Neuron (in vitro differentiated cells): Measurements from ENCODE around the gene NEMP2.
"Not testable (repeated sequence)": the region's sequence is repeated elsewhere in the genome, so short reads cannot be mapped to it uniquely, and the experiment has no call there.

Experiments used
- H2AFZ ChIP-seq: one replicate; pipeline ENCODE4 v1.6.1; 2013; ENCODE audit warnings: low read depth, mild to moderate bottlenecking, inconsistent platforms, low read length, moderate library complexity
- H3K27me3 ChIP-seq: one replicate; pipeline ENCODE4 v1.6.1; 2013; ENCODE audit warnings: low read length; ENCODE audit not compliant: insufficient read depth
- H3K36me3 ChIP-seq: one replicate; pipeline ENCODE4 v1.6.1; 2013; ENCODE audit warnings: low read length; ENCODE audit not compliant: insufficient read depth
- H3K4me1 ChIP-seq: one replicate; pipeline ENCODE4 v1.6.1; 2013; ENCODE audit warnings: low read length; ENCODE audit not compliant: insufficient read depth
- H3K4me3 ChIP-seq: 2 replicates; pipeline ENCODE4 v1.5.1; 2013; ENCODE audit warnings: mild to moderate bottlenecking, low read length, moderate library complexity
- H3K9me3 ChIP-seq: one replicate; pipeline ENCODE4 v1.6.1; 2013; ENCODE audit warnings: low read length

The NEMP2 gene

GRCh38 chr2:190507135-190507534, 27.4 kb downstream of the NEMP2 start:
- Histone ChIP-seq H3K36me3 (no peaks in the 10 kb centered on the region), H3K4me3 (no peak overlapping the region), H3K9me3 (no peaks in the 10 kb centered on the region), H2AFZ (no peak overlapping the region), H3K4me1 (no peaks in the 10 kb centered on the region), H3K27me3 (no peaks in the 10 kb centered on the region)

- no peaks in the 10 kb centered on the region for H3K9me3 ChIP-seq
- no peak overlapping the region for H2AFZ ChIP-seq
- H3K4me3 ChIP-seq, result no peak overlapping the region
- H3K36me3 ChIP-seq, result no peaks in the 10 kb centered on the region
- no peaks in the 10 kb centered on the region for H3K4me1 ChIP-seq
- no peaks in the 10 kb centered on the region for H3K27me3 ChIP-seq
These were observed 27.9 kb downstream of the NEMP2 start for GRCh38 chr2:190506666-190507065.

GRCh38 chr2:190505696-190506095, 28.8 kb downstream of the NEMP2 start:
- no peak overlapping the region for H3K4me3 ChIP-seq
- no peaks in the 10 kb centered on the region for H3K4me1 ChIP-seq
- H3K27me3 ChIP-seq, result no peaks in the 10 kb centered on the region
- no peaks in the 10 kb centered on the region for H3K36me3 ChIP-seq
- H2AFZ ChIP-seq, result no peak overlapping the region
- H3K9me3 ChIP-seq, result no peaks in the 10 kb centered on the region

- no peaks in the 10 kb centered on the region for H3K36me3 ChIP-seq
- H3K4me1 ChIP-seq, result no peaks in the 10 kb centered on the region
- H3K4me3 ChIP-seq, result no peak overlapping the region
- no peaks in the 10 kb centered on the region for H3K27me3 ChIP-seq
- H2AFZ ChIP-seq, result no peak overlapping the region
- H3K9me3 ChIP-seq, result no peaks in the 10 kb centered on the region
These were observed 29.6 kb downstream of the NEMP2 start for GRCh38 chr2:190504912-190505311.

GRCh38 chr2:190503088-190503487, 31.4 kb downstream of the NEMP2 start:
- no peak overlapping the region for H2AFZ ChIP-seq

GRCh38 chr2:190501702-190502407, 32.7 kb downstream of the NEMP2 start:
- Histone ChIP-seq H2AFZ (no peak overlapping the region), H3K36me3 (no peaks in the 10 kb centered on the region), H3K9me3 (no peaks in the 10 kb centered on the region), H3K4me3 (no peak overlapping the region), H3K4me1 (peaks cover 8% of the 10 kb centered on the region), H3K27me3 (no peaks in the 10 kb centered on the region)

More at GRCh38 chr2:190503088-190503487, 31.4 kb downstream of the NEMP2 start:
- no peaks in the 10 kb centered on the region for H3K36me3 ChIP-seq
- H3K4me1 ChIP-seq, result no peaks in the 10 kb centered on the region
- H3K4me3 ChIP-seq, result no peak overlapping the region
- H3K27me3 ChIP-seq, result no peaks in the 10 kb centered on the region
- H3K9me3 ChIP-seq, result no peaks in the 10 kb centered on the region

GRCh38 chr2:190501231-190501630, 33.3 kb downstream of the NEMP2 start:
- Histone ChIP-seq H3K9me3 (no peaks in the 10 kb centered on the region), H2AFZ (no peak overlapping the region), H3K27me3 (no peaks in the 10 kb centered on the region), H3K36me3 (no peaks in the 10 kb centered on the region), H3K4me1 (peaks cover 9% of the 10 kb centered on the region), H3K4me3 (no peak overlapping the region)

GRCh38 chr2:190500054-190500502, 34.4 kb downstream of the NEMP2 start:
- no peaks in the 10 kb centered on the region for H3K36me3 ChIP-seq
- no peak overlapping the region for H3K4me3 ChIP-seq
- H3K4me1 ChIP-seq, result peaks cover 9% of the 10 kb centered on the region
- no peaks in the 10 kb centered on the region for H3K27me3 ChIP-seq
- H2AFZ ChIP-seq, result no peak overlapping the region
- H3K9me3 ChIP-seq, result no peaks in the 10 kb centered on the region

- no peaks in the 10 kb centered on the region for H3K27me3 ChIP-seq
- H3K4me1 ChIP-seq, result peaks cover 9% of the 10 kb centered on the region
- H3K36me3 ChIP-seq, result no peaks in the 10 kb centered on the region
- H2AFZ ChIP-seq, result no peak overlapping the region
- no peaks in the 10 kb centered on the region for H3K9me3 ChIP-seq
- H3K4me3 ChIP-seq, result no peak overlapping the region
These were observed 35.2 kb downstream of the NEMP2 start for GRCh38 chr2:190499273-190499672.

- H2AFZ ChIP-seq, result no peak overlapping the region
- no peaks in the 10 kb centered on the region for H3K9me3 ChIP-seq
- no peaks in the 10 kb centered on the region for H3K36me3 ChIP-seq
- H3K27me3 ChIP-seq, result no peaks in the 10 kb centered on the region
- H3K4me1 ChIP-seq, result peaks cover 9% of the 10 kb centered on the region
- H3K4me3 ChIP-seq, result no peak overlapping the region
These were observed 37.1 kb downstream of the NEMP2 start for GRCh38 chr2:190497428-190497827.

GRCh38 chr2:190494600-190495227, 39.8 kb downstream of the NEMP2 start:
- not testable (repeated sequence) for H3K9me3 ChIP-seq, H3K4me1 ChIP-seq, H2AFZ ChIP-seq, H3K27me3 ChIP-seq, H3K4me3 ChIP-seq, H3K36me3 ChIP-seq

- H3K36me3 ChIP-seq, result no peaks in the 10 kb centered on the region
- H3K9me3 ChIP-seq, result no peaks in the 10 kb centered on the region
- no peaks in the 10 kb centered on the region for H3K27me3 ChIP-seq
- H2AFZ ChIP-seq, result no peak overlapping the region
- H3K4me3 ChIP-seq, result no peak overlapping the region
- peaks cover 9% of the 10 kb centered on the region for H3K4me1 ChIP-seq
These were observed 41.4 kb downstream of the NEMP2 start for GRCh38 chr2:190493095-190493494.

- Histone ChIP-seq H3K4me1 (no peaks in the 10 kb centered on the region), H3K36me3 (no peaks in the 10 kb centered on the region), H2AFZ (no peak overlapping the region), H3K4me3 (no peak overlapping the region), H3K9me3 (no peaks in the 10 kb centered on the region), H3K27me3 (no peaks in the 10 kb centered on the region)
These were observed 44.0 kb downstream of the NEMP2 start for GRCh38 chr2:190490502-190490901.
